ENCODE data around the gene EP400.

EP400 gene

GRCh38 chr12:131990066-131990979 lies 40.6 kb downstream of the EP400 start:
- Mint-ChIP-seq H3K27ac (no peak overlapping the region), H3K4me3 (no peak overlapping the region), H3K4me1 (ENCODE audit: low read depth) (peaks cover 2% of the 10 kb centered on the region), H3K27me3 (no peaks in the 10 kb centered on the region), H3K36me3 (ENCODE audit: low read depth) (peaks cover 94% of the 10 kb centered on the region), H3K9me3 (no peaks in the 10 kb centered on the region)
- DNase-seq, result no peak

GRCh38 chr12:131990980-131991305 lies 41.2 kb downstream of the EP400 start:
- H3K9me3 Mint-ChIP-seq, result no peaks in the 10 kb centered on the region
- H3K27me3 Mint-ChIP-seq, result no peaks in the 10 kb centered on the region
- H3K4me3 Mint-ChIP-seq, result no peak overlapping the region
- DNase-seq, result no peak
- H3K36me3 Mint-ChIP-seq (ENCODE audit: low read depth), result peaks cover 92% of the 10 kb centered on the region
- H3K4me1 Mint-ChIP-seq (ENCODE audit: low read depth), result peaks cover 2% of the 10 kb centered on the region
- H3K27ac Mint-ChIP-seq, result no peak overlapping the region

- H3K36me3 Mint-ChIP-seq (ENCODE audit: low read depth), result peaks cover 91% of the 10 kb centered on the region
- no peak overlapping the region for H3K27ac Mint-ChIP-seq
- no peaks in the 10 kb centered on the region for H3K27me3 Mint-ChIP-seq
Observed at GRCh38 chr12:131991816-131992430, 42.2 kb downstream of the EP400 start.

GRCh38 chr12:131994589-131994988 lies 44.8 kb downstream of the EP400 start:
- Mint-ChIP-seq H3K27ac (peak overlapping the region; percentile 41), H3K4me1 (ENCODE audit: low read depth) (peaks cover 2% of the 10 kb centered on the region), H3K9me3 (no peaks in the 10 kb centered on the region), H3K36me3 (ENCODE audit: low read depth) (peaks cover 83% of the 10 kb centered on the region), H3K27me3 (no peaks in the 10 kb centered on the region), H3K4me3 (no peak overlapping the region)
- DNase-seq, result no peak

More at GRCh38 chr12:131991816-131992430, 42.2 kb downstream of the EP400 start:
- H3K4me1 Mint-ChIP-seq (ENCODE audit: low read depth), result peaks cover 2% of the 10 kb centered on the region
- H3K4me3 Mint-ChIP-seq, result no peak overlapping the region
- DNase-seq, result no peak
- H3K9me3 Mint-ChIP-seq, result no peaks in the 10 kb centered on the region

GRCh38 chr12:132000286-132000872 lies 50.6 kb downstream of the EP400 start:
- no peaks in the 10 kb centered on the region for H3K27me3 Mint-ChIP-seq
- H3K9me3 Mint-ChIP-seq, result no peaks in the 10 kb centered on the region
- DNase-seq, result no peak
- no peaks in the 10 kb centered on the region for H3K4me1 Mint-ChIP-seq (ENCODE audit: low read depth)
- no peak overlapping the region for H3K27ac Mint-ChIP-seq
- H3K36me3 Mint-ChIP-seq (ENCODE audit: low read depth), result peaks cover 76% of the 10 kb centered on the region
- no peak overlapping the region for H3K4me3 Mint-ChIP-seq

GRCh38 chr12:132003846-132004245 lies 54.1 kb downstream of the EP400 start:
- Mint-ChIP-seq H3K36me3 (ENCODE audit: low read depth) (peaks cover 86% of the 10 kb centered on the region), H3K27ac (no peak overlapping the region)
- DNase-seq, result no peak

GRCh38 chr12:132004946-132005345 lies 55.2 kb downstream of the EP400 start:
- Mint-ChIP-seq H3K27me3 (no peaks in the 10 kb centered on the region), H3K4me1 (ENCODE audit: low read depth) (no peaks in the 10 kb centered on the region), H3K9me3 (no peaks in the 10 kb centered on the region), H3K4me3 (no peak overlapping the region), H3K36me3 (ENCODE audit: low read depth) (peaks cover 87% of the 10 kb centered on the region), H3K27ac (no peak overlapping the region)
- DNase-seq, result no peak

More at GRCh38 chr12:132003846-132004245, 54.1 kb downstream of the EP400 start:
- H3K27me3 Mint-ChIP-seq, result no peaks in the 10 kb centered on the region
- no peaks in the 10 kb centered on the region for H3K4me1 Mint-ChIP-seq (ENCODE audit: low read depth)
- H3K4me3 Mint-ChIP-seq, result no peak overlapping the region
- no peaks in the 10 kb centered on the region for H3K9me3 Mint-ChIP-seq

- DNase-seq, result peak; percentile 18
- Mint-ChIP-seq H3K4me1 (ENCODE audit: low read depth) (no peaks in the 10 kb centered on the region), H3K4me3 (no peak overlapping the region), H3K27ac (no peak overlapping the region), H3K36me3 (ENCODE audit: low read depth) (peaks cover 90% of the 10 kb centered on the region), H3K27me3 (no peaks in the 10 kb centered on the region), H3K9me3 (no peaks in the 10 kb centered on the region)
Observed at GRCh38 chr12:132006056-132006680, 56.4 kb downstream of the EP400 start.

GRCh38 chr12:132007041-132007440 lies 57.3 kb downstream of the EP400 start:
- peaks cover 90% of the 10 kb centered on the region for H3K36me3 Mint-ChIP-seq (ENCODE audit: low read depth)
- no peaks in the 10 kb centered on the region for H3K27me3 Mint-ChIP-seq
- H3K9me3 Mint-ChIP-seq, result no peaks in the 10 kb centered on the region
- no peak overlapping the region for H3K4me3 Mint-ChIP-seq
- H3K27ac Mint-ChIP-seq, result no peak overlapping the region
- DNase-seq, result no peak
- no peaks in the 10 kb centered on the region for H3K4me1 Mint-ChIP-seq (ENCODE audit: low read depth)

- no peaks in the 10 kb centered on the region for H3K9me3 Mint-ChIP-seq
- no peak for DNase-seq
- peaks cover 92% of the 10 kb centered on the region for H3K36me3 Mint-ChIP-seq (ENCODE audit: low read depth)
- H3K4me3 Mint-ChIP-seq, result no peak overlapping the region
- no peaks in the 10 kb centered on the region for H3K4me1 Mint-ChIP-seq (ENCODE audit: low read depth)
- H3K27ac Mint-ChIP-seq, result no peak overlapping the region
- no peaks in the 10 kb centered on the region for H3K27me3 Mint-ChIP-seq
Observed at GRCh38 chr12:132009336-132009859, 59.7 kb downstream of the EP400 start.

- no peak for DNase-seq
- Mint-ChIP-seq H3K9me3 (no peaks in the 10 kb centered on the region), H3K27me3 (no peaks in the 10 kb centered on the region), H3K27ac (no peak overlapping the region), H3K36me3 (ENCODE audit: low read depth) (peaks cover 96% of the 10 kb centered on the region), H3K4me1 (ENCODE audit: low read depth) (no peaks in the 10 kb centered on the region), H3K4me3 (no peak overlapping the region)
Observed at GRCh38 chr12:132012919-132013568, 63.3 kb downstream of the EP400 start.

- no peak for DNase-seq
- Mint-ChIP-seq H3K36me3 (ENCODE audit: low read depth) (peaks cover 97% of the 10 kb centered on the region), H3K4me1 (ENCODE audit: low read depth) (no peaks in the 10 kb centered on the region), H3K4me3 (no peak overlapping the region), H3K9me3 (no peaks in the 10 kb centered on the region), H3K27ac (peak overlapping the region; percentile 67), H3K27me3 (no peaks in the 10 kb centered on the region)
Observed at GRCh38 chr12:132014092-132014914, 64.6 kb downstream of the EP400 start.

- H3K4me1 Mint-ChIP-seq (ENCODE audit: low read depth), result no peaks in the 10 kb centered on the region
- H3K27me3 Mint-ChIP-seq, result no peaks in the 10 kb centered on the region
- peaks cover 99% of the 10 kb centered on the region for H3K36me3 Mint-ChIP-seq (ENCODE audit: low read depth)
- no peak for DNase-seq
- H3K4me3 Mint-ChIP-seq, result no peak overlapping the region
- H3K27ac Mint-ChIP-seq, result peak overlapping the region; percentile 67
- H3K9me3 Mint-ChIP-seq, result no peaks in the 10 kb centered on the region
Observed at GRCh38 chr12:132014915-132015280, 65.2 kb downstream of the EP400 start.
